Mammary microvascular endothelial cell (primary cell): ENCODE data around the gene ATAD3C. TPM values are rescaled to one million over a fixed set of nuclear protein-coding genes. Genes with fewer than 3 reads are reported as not detected.

ENCODE experiments used
- total RNA-seq: library from RNA; depleted of rRNA; stranded (reverse); fragments of >200 nt; gene quantifications from 2 replicates; pipeline ENCODE4 v1.2.3, GENCODE V29; 2015

ATAD3C gene
- 0.07 TPM in 1 of 2 replicates, not detected in the other for total RNA-seq

GRCh38 chr1:1449099-1449739 lies at the start of gene ATAD3C:
Gene ATAD3C (plus strand): TSS chr1:1449689. CDS start chr1:1450684, 995 bp downstream.

GRCh38 chr1:1406821-1407635 lies 42.5 kb upstream of the ATAD3C start, which contains the start of gene MRPL20:
Gene MRPL20 (minus strand): TSS chr1:1407293. CDS start chr1:1407217, 76 bp downstream.

GRCh38 chr1:1421147-1421906 lies 28.2 kb upstream of the ATAD3C start, which contains the start of gene ANKRD65:
Gene ANKRD65 (minus strand): TSS chr1:1421276. CDS start chr1:1421005, 271 bp downstream.

GRCh38 chr1:1435106-1435903 lies 14.2 kb upstream of the ATAD3C start, which contains the start of gene VWA1:
Gene VWA1 (plus strand): TSS chr1:1435690. CDS start chr1:1435749, 59 bp downstream.

GRCh38 chr1:1471389-1472052 lies 22.0 kb downstream of the ATAD3C start, which contains the start of gene ATAD3B:
Gene ATAD3B (plus strand): TSS chr1:1471765. CDS start chr1:1471885, 120 bp downstream.

GRCh38 chr1:1511533-1512285 lies 62.2 kb downstream of the ATAD3C start, which contains the start of gene ATAD3A:
Gene ATAD3A (plus strand): TSS chr1:1512162. CDS start chr1:1512269, 107 bp downstream.

Other genes starting within 250 kb of the ATAD3C start
- not detected in 2 replicates for gene TNFRSF18, start 243.1 kb upstream of the ATAD3C start, total RNA-seq
- gene TNFRSF4, start 235.5 kb upstream of the ATAD3C start, total RNA-seq = 1.4 and 2.0 TPM in 2 replicates
- gene SDF4, start 217.7 kb upstream of the ATAD3C start, total RNA-seq = 205 and 217 TPM in 2 replicates
- 27.9 and 30.2 TPM in 2 replicates for gene B3GALT6, start 217.5 kb upstream of the ATAD3C start, total RNA-seq
- gene C1QTNF12, start 203.0 kb upstream of the ATAD3C start, total RNA-seq = 0.25 and 0.27 TPM in 2 replicates
- 36.0 and 43.3 TPM in 2 replicates for gene UBE2J2, start 175.8 kb upstream of the ATAD3C start, total RNA-seq
- 0.05 and 0.67 TPM in 2 replicates for gene SCNN1D, start 169.3 kb upstream of the ATAD3C start, total RNA-seq
- 13.7 and 20.6 TPM in 2 replicates for gene ACAP3, start 141.8 kb upstream of the ATAD3C start, total RNA-seq
- gene PUSL1, start 141.1 kb upstream of the ATAD3C start, total RNA-seq = 38.5 and 38.6 TPM in 2 replicates
- gene INTS11, start 125.0 kb upstream of the ATAD3C start, total RNA-seq = 83.0 and 98.9 TPM in 2 replicates
- 40.4 and 40.6 TPM in 2 replicates for gene CPTP, start 124.9 kb upstream of the ATAD3C start, total RNA-seq
- gene TAS1R3, start 118.4 kb upstream of the ATAD3C start, total RNA-seq = not detected in 2 replicates
- 41.1 and 41.3 TPM in 2 replicates for gene DVL1, start 100.3 kb upstream of the ATAD3C start, total RNA-seq
- 0.20 and 0.34 TPM in 2 replicates for gene MXRA8, start 91.1 kb upstream of the ATAD3C start, total RNA-seq
- 180 and 195 TPM in 2 replicates for gene AURKAIP1, start 74.5 kb upstream of the ATAD3C start, total RNA-seq
- 40.4 and 46.4 TPM in 2 replicates for gene CCNL2, start 50.4 kb upstream of the ATAD3C start, total RNA-seq
- 204 and 208 TPM in 2 replicates for gene MRPL20, start 42.4 kb upstream of the ATAD3C start, total RNA-seq
- gene ANKRD65, start 28.4 kb upstream of the ATAD3C start, total RNA-seq = 0.47 and 0.64 TPM in 2 replicates
- gene VWA1, start 14.0 kb upstream of the ATAD3C start, total RNA-seq = 45.7 and 49.0 TPM in 2 replicates
- 40.2 and 43.1 TPM in 2 replicates for gene ATAD3B, start 22.1 kb downstream of the ATAD3C start, total RNA-seq
- gene ATAD3A, start 62.5 kb downstream of the ATAD3C start, total RNA-seq = 50.7 and 56.6 TPM in 2 replicates
- gene TMEM240, start 90.9 kb downstream of the ATAD3C start, total RNA-seq = 0.69 and 1.7 TPM in 2 replicates
- gene SSU72, start 125.2 kb downstream of the ATAD3C start, total RNA-seq = 111 and 116 TPM in 2 replicates
- gene FNDC10, start 150.4 kb downstream of the ATAD3C start, total RNA-seq = 2.1 and 3.1 TPM in 2 replicates
- gene MIB2, start 165.8 kb downstream of the ATAD3C start, total RNA-seq = 15.9 and 17.7 TPM in 2 replicates
- gene MMP23B, start 182.5 kb downstream of the ATAD3C start, total RNA-seq = 0.49 and 2.4 TPM in 2 replicates
- gene CDK11B, start 209.3 kb downstream of the ATAD3C start, total RNA-seq = 13.1 and 13.5 TPM in 2 replicates
- 17.1 and 19.7 TPM in 2 replicates for gene SLC35E2B, start 243.1 kb downstream of the ATAD3C start, total RNA-seq